ENCODE data around the gene RAPH1.
"Not testable (repeated sequence)": the region's sequence is repeated elsewhere in the genome, so short reads cannot be mapped to it uniquely, and the experiment has no call there.

The RAPH1 gene

DNA sequence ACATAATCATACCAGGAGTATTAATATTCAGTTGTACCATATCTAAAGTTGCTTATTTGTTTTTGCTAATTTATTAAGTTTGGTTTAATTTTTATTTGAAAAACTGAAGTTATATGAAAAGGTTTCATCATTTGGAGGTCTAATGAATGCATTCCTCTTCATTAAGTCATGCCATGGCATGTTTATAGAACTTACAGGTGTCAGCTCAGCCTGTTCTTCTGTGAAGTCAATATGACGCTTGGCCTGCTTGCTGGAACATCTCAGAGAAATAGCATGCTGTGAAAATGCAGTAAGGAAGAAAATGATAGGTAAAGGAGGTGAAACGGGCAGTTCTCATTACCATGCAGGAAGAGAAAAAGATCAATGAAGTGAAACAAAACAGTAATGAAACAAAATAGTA, 58.2 kb downstream of the RAPH1 start:
- DNase-seq = no peak

DNA sequence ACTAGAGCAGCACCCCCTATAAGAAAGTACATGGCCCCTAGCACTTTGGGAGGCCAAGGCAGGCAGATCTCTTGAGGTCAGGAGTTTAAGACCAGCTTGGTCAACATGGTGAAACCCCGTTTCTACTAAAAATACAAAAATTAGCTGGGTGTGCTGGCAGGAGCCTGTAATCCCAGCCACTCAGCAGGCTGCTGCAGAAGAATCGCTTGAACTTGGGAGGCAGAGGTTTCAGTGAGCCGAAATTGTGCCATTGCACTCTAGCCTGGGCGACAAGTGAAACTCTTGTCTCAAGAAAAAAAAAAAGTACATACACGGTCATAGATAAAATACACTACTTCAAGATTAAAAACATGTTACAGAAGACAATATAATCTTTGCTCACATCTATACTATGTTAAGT, 63.8 kb downstream of the RAPH1 start:
- DNase-seq = no peak

DNA sequence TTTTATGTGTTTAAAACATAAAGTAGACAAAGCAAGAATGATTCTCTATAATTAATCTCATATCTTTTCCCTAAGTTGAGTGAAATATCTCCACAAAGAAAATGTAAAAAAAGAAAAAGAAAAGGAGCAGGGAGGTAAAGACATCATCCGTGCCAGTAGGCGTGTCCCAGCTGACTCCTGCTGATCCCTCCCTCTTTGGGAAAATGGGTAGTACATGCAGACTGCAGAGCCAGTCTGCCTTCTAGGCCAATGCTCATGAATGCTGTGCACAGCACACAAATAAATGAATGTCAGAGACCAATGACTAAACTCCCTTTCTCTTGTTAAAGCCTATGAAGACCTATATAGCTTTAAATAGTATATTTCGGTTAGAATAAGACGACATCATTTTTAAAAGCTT, 64.7 kb downstream of the RAPH1 start:
- no peak for DNase-seq

DNA sequence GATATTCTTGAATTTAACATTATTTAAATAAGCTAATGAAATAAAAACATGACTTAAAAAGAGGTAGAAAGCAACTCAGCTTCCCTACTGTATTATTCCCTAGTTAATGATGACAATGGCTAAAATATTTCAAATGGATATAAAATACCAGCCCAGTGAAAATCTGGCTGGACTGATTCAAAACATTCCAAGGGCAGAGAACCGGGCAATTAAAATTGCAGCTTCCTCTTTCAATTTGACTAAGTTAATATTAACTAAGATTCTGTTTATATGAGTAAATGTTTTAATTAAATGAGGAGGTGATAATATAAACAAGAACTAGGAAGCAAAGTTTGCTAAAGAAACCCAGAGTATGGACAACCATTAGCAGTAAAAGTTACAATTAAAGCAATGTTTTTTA, 65.6 kb downstream of the RAPH1 start:
- DNase-seq = no peak

DNA sequence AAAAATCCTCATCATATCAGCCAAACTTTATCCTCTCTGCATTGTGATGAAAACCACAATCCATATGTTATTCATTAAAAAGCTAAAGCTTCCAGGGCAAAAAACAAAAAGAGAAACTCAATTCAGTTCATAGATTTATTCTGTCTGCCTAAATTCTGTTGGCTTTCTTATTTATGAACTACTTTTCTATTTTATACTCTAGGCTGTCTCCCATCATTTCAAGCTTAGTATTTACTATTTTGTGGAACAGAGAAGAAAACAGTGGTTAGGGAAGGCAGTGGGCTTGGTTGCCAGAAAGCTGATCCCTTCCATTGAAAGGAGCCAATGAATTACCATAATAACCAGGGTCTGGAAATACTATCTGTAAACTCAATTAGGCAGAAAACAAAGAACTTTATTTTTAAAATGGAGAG, 71.8 kb downstream of the RAPH1 start:
- no peak for DNase-seq

DNA sequence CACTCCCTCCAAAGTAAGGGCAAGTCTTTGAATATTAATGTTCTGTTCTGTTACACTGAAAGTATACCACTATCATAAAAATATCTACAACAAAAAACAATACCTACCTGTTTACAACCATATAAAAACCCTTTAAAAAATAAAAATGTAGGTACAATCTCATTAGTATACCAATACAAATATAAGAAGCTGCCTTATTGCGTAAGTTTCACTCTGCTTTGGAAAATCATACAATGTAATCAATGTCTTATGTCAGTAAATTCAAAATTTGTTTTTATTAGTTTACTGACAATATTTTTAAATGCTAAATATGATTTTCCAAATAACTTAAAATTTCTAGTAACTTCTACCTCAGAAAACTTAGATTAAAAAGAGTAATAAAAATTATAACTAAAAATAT, 72.8 kb downstream of the RAPH1 start:
- no peak for DNase-seq

DNA sequence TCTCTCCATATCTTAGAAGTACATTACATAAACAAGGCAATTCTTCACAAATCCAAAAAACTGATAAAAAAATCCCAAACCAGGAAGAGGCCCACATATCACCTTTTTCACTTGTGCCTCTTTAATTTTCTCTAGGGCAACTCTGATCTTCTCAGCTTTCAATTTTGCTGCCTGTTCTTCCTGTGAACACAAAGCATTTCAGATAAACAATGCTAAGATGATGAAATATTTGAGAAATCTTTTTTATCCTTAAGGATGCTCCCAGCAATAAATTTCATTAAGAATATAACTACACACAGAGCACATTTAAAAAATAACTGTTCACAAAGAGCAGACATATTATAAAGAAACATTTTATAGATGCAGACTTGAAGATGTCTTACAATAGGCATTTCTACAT, 73.4 kb downstream of the RAPH1 start:
- DNase-seq = no peak

DNA sequence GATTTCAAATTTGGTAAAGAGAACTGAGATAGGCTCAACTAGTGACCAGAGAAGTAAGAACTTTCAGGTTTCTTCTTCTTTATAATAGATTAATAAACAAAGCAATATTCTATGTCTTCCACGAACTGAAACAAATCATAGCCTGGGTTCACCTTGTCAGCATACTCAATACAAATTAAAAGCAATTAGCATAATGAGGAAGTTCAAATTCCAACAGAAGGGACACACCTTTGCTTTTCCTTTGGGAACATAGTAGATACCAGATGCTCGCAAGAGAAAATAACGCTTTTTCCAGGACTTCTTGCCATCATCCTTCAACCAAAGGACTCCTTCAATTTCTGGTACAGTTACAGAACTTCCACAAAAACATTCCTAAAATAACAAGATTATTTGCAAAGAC, 79.9 kb downstream of the RAPH1 start:
- no peak for DNase-seq

DNA sequence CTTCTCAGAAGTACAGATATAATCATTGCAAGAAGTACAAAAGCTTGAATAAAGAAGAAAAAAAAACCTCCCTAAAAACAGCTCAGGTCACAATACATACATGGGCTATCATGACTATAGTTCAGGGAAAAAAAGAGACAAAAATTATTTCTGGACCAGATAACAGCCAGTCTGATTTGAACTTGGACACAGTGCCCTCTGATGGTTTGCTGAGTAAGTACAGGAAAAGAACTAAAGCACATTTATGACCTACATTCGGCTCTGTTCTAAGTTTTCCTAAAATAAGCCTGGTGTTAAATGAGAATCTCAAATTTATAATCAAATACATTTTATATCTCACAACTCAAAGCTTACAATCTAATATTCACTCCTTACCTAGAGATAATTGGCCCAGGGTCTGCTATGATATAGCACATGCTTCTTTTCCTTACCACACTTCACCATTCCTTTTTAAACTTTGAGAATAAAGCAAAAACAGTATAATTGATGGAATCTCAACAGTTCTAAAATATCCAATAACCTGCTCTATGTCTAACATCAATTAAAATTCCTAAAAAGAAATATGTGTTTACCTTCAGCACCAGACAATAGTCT, 81.1 kb downstream of the RAPH1 start:
- DNase-seq = no peak

DNA sequence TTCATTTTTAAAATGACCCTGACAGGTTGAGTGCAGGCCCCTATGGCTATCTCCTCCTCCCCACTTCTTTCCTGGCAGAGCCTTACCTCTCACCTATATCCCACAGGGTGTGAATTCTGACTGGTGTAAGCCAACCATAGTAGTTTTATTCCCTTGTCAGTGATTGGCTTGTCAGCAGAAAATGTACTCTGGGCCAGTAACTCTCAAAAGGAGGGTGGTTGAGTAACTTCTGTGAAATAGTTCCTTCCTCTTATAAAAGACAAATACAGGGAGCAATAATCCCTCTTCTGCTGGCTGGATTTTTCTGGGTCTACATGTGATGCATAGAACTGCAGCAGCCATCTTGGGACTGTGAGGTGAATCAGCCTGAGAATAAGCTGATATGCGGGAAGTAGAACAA, 83.4 kb downstream of the RAPH1 start:
- DNase-seq = no peak

DNA sequence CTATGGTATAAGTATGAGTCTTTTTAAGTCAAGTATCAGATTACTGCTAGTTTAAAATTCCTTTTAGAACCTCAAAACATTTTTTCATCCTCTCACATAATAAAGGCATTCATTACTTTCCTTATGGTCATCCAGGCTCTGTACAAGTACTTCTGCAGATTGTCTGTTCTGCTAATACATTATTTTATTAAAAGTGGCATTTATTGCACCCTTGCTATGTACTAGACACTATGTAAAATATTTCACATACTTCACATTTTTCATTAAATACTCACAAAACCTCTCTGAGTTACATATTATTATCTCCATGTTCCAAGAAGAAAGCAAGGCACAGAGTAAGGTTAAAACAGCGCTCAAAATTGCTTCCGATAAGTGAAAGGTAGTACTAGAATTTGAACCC, 84.1 kb downstream of the RAPH1 start:
- DNase-seq = no peak

DNA sequence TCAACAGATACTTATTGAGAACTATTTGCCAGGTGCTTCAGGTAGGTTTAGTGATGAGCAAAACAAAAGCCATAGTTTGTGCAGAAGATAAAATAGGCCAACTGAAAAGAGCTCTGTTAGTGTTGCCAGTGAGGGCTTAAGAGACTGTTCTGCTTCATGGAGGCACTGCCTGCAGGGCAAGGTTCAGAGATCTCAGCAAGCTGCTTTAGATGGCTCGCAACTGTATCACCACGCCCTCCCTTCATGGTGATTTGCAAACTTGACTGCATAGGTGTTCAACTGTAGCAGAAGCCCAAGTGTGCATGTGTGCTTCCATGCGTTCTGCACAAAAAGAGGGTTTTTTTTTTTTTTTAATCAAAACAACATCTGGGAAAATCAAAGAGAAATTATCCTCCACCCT, 84.5 kb downstream of the RAPH1 start:
- DNase-seq = no peak

DNA sequence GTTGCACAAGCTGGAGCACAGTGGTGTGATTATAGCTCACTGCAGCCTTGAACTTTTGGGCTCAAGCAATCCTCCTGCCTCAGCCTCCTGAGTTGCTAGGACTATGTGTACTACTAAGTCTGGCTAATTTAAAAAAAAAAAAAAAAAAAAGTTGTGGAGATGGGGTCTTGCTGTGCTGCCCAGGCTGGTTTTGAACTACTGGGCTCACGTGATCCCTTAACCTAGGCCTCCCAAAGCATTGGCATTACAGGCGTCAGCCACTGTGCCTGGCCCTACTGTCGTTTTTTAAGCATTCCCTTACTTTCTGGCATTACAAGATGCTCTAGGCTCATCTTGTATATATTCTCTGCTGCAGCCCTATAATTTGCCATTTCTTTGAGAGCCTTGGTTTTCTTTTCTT, 88.3 kb downstream of the RAPH1 start:
- DNase-seq = no peak

DNA sequence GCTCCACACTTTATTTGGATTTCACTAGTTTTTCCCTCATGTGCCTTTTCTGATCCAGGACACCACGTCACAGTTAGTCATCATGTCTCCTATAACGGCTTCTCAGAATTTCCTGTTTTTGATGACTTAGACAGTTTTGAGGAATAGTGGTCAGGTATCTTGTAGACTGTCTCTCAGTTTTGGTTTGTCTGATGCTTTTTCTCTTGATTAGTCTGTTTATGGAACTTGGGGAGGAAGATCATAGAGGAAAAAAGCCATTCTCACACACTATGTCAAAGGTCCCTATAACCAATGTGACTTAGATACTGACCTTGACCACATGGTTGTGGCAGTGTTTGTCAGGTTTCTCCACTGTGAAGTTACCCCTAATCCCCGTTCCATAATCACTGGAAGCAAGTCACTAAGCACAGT, 89.0 kb downstream of the RAPH1 start:
- no peak for DNase-seq

DNA sequence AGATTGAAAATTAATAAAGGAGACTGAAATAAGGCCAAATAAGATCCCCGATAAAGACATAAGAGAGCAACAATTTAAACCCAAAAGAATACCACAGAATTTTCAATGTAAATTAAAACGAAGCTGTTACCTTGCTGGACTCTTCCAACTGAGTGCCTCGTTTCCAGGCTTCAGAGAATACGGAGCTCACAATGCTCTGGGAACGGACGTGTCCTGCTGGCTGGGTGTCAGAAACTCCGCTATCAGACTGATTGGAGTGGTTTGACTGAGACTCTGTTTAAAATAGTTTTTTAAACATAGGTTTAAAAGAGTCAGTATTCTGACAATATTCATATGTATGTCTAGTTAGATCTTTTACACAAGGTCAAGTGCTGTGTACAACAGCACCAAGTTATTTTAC, 90.4 kb downstream of the RAPH1 start:
- no peak for DNase-seq

DNA sequence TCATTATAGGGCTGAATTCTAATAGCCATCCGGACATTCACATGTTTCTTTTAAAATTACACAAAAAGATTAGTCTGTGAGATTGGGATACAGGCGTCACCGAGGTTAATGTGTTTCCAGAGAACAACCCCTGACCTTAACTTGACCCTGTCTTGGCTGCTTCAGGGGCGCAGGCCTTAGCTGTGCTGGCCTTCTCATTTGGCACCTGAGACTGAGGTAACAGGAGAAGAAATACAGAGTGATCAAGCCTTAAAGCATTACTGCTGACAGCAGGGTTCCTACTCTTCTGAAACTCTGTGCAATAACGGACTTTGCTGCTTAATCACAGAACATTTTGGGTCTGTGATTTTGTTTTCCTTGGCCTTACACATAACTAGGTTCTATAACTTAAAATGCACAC, 92.6 kb downstream of the RAPH1 start:
- no peak for DNase-seq

DNA sequence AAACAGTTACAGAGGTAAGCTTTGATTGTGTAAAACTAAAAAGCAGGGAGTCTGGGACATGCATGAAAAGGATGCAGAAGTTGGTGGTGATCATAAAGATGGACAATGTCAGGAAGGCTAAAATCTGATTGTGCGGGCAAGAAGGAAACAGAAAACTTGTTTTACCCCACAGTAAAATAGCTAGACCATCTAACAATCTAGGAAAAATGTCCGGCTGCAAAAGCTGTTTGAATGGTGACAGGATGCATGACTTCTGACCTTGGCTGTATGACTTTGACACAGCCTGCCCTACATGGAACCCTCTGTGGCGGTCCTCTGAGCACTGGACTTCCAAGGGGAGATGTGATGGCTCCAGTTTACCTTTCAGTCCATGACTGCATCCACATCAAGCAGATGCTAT, 93.6 kb downstream of the RAPH1 start:
- DNase-seq = no peak

DNA sequence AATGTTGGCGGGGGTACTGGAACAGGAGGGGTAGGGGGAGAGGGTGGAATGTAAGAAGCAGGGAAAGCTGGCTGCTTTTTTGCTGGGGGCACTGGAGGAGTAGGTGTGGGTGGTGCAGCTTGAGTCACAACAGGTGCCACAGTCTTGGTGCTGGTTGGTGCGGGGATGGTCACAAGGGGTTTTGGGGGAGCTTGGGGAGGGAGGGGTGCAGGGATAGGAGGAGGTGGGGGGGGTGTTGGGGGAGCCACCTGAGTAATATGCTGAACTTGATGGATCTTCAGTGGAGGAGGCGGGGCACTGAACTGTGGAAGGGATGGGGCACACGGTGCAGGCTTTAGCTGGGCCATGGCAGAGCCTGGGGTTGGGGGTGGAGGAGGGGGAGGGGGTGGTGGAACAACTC, 94.4 kb downstream of the RAPH1 start:
- no peak for DNase-seq

DNA sequence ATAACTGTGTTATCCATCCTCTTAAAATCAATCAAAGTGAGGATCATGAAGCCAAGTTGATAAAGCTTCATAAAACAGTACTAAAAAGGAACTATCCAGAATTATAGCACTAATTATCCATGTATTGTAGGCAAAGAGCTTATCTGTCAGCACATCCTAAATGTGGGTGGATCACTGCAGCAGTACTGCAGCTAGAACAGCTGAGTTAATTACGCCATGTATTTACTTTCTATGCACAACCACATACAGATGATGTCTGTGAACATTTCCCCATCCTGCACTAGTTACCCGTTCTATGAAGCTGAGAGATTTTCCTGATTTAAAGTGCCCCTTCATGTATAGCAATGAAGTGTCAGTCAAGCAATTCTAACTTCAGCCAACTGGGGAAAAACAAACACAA, 96.6 kb downstream of the RAPH1 start:
- no peak for DNase-seq

DNA sequence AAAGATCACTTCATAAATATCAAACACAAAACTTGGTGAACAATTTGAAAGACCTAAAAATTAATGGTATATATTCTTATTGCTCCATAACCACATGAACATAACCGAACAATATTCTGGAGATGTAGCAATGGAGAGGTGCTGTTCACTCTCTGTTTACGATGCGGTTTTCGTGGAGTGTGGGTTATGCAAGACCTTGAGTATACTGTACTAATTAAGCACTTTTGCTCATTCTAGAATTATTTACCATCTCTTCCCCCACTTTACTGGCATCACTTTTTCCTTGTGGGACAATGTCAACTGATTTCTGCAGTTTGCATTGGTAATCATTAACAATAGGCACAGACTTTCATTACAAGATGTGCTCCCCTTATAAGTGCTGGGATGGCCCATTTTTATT, 97.6 kb downstream of the RAPH1 start:
- DNase-seq = no peak

DNA sequence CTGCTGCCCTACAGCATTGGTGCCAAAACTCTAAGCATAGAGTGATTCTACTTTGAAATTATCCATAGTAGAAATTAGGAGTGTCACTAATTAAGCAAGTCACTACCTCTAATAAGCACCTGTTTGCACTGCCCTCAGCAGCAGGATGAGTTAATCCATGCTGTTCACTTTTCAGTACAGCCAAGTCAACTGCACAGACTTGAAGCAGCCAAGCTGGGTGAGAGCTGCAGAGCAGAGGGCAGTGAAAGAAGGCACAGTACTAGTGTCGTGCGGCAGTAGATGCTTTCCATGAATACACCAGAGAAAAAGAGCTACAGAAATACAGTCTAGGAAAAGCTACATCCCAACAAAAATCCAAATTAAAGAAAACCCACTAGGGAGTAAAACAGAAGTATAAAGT, 98.6 kb downstream of the RAPH1 start:
- DNase-seq = no peak

DNA sequence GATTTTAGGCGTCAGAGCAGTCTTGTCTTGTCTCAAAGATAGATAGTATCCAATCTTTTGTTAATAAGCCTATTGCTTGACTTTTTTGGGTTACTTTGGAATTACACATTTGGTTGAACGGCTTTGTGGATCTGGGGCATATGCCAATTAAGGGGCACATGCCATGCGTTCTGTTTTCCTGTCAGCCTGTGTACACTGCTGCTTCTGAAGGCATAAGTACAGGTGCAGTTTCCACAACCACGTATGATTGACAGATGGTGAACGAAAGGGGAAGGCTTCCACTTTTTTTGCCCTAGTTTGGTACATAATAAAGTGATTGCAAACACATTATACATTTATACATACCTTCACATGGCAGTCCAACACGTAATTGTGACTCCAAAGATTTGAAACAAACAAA, 102.3 kb downstream of the RAPH1 start:
- no peak for DNase-seq

DNA sequence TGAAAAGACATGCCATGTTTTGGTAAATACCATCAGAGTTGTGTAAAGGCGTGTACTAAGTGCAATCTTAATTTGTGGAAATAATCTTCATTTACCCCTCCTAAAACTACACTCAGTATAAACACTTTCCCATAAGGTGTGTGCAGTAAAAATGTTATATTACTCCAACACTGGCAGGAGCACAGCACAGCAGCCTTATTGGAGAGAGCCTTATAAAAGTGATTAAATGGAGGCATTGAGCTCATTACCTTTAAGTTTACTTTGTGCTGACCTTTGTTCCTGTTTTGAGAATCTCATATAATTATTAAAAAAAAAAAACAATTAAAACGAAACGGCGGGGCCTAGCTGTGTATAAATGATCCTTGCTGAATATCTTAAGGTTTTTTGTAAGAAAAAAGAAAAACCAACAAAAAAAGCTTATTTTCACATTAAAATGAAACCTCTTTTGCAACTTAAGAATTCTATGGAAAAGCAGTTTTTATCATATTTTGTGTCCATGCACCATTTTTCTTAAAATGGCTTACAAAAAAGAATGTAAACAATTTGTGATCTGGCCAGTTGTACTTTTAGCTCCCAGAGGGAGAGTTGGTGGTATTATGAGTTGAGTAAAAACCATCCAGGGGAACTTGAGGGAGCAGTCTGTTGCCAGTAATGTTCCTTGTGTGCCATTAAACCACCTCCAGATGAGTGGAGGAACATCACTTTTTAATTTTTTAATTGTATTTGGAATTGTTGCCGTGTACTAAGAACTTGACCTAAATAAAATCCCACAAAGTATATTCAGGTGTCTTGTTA, 103.5 kb downstream of the RAPH1 start:
- DNase-seq = no peak

DNA sequence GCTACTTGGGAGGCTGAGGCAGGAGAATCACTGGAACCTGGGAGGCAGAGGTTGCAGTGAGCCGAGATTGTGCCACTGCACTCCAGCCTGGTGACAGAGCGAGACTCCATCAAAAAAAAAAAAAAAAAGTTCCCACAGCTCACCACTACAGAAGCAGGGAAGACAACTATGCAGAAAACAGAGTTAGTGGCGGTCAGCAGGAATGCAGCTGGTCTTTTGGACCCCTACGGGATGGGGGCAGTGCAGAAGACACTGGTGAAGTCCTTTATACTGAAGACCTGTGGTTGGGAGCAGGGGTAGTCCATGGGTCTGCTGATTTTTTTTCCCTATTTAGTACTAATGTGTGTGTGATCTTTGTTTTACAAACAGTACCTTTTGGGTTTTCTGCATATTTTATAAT, 105.5 kb downstream of the RAPH1 start:
- not testable (repeated sequence) for DNase-seq

DNA sequence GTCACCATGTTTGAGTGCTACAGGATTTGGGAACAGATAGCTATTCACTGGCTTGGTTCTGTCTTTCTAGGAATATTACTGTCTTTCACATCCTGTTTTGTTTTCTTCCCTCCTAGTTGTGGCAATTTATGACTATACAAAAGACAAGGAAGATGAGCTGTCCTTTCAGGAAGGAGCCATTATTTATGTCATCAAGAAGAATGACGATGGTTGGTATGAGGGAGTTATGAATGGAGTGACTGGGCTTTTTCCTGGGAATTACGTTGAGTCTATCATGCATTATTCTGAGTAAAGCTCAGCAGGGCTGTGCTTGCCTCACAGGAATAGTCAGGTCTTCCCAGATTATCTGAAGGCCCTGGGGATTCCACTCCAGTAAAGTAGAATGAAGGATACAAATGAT, 108.0 kb downstream of the RAPH1 start:
- DNase-seq = no peak
